ENCODE results near the gene TTLL11.

GRCh38 chr9:121895818-121896544 lies 197.1 kb downstream of the TTLL11 start:
- TF ChIP-seq CTCF (IDR thresholded peaks at IDR 0.05) (no peak), POLR2A (IDR thresholded peaks at IDR 0.05; ENCODE audit: low read depth) (no peak), POLR2AphosphoS5 (IDR thresholded peaks at IDR 0.05) (no peak), EP300 (IDR thresholded peaks at IDR 0.05) (no peak)

Measured in esophagus muscularis mucosa (tissue), 4 donors.